Cardiac muscle cell (in vitro differentiated cells and primary cell): ENCODE data around the gene GUCY2D. TPM values are rescaled to one million over a fixed set of nuclear protein-coding genes. Genes with fewer than 3 reads are reported as not detected.
"Not testable (repeated sequence)": the region's sequence is repeated elsewhere in the genome, so short reads cannot be mapped to it uniquely, and the experiment has no call there.

Experiments used
- DNase-seq, 2 donors: peaks; one replicate each; pipeline versions ENCODE4 v3.0.0 to v3.0.0-alpha.2; 2010 to 2017; ENCODE audit warnings: low read depth in 1 of 2, low spot score in 1 of 2
- H3K27ac ChIP-seq: fragments of 200-600 bp; sonication (generic); 2 replicates; pipeline ENCODE4 v1.5.1; 2016
- H3K27me3 ChIP-seq: fragments of 200-600 bp; sonication (generic); 2 replicates; pipeline ENCODE4 v1.6.0; 2016; ENCODE audit warnings: control low read depth
- H3K36me3 ChIP-seq: fragments of 200-600 bp; sonication (generic); 2 replicates; pipeline ENCODE4 v1.5.1; 2016; ENCODE audit warnings: control low read depth
- H3K4me1 ChIP-seq: fragments of 200-600 bp; sonication (generic); 2 replicates; pipeline ENCODE4 v1.8.1; 2017; ENCODE audit warnings: low read depth, mild to moderate bottlenecking, mixed run types
- H3K4me3 ChIP-seq: fragments of 200-600 bp; sonication (generic); 2 replicates; pipeline ENCODE4 v1.5.1; 2016; ENCODE audit warnings: mild to moderate bottlenecking
- H3K9me3 ChIP-seq: fragments of 200-600 bp; sonication (generic); 2 replicates; pipeline ENCODE4 v1.5.1; 2017; ENCODE audit warnings: low read depth, mild to moderate bottlenecking, control low read depth
- CTCF ChIP-seq: IDR thresholded peaks from 2 replicates; pipeline ENCODE4 v1.5.1; 2012; ENCODE audit warnings: low read depth, mild to moderate bottlenecking, low read length
- polyA plus RNA-seq: library from polyadenylated mRNA; unstranded; fragments of >200 nt; fragmentation: Nextera tagmentation; extraction: Ambion mirVana; gene quantifications from 2 replicates; pipeline ENCODE4 v1.2.1, GENCODE V29; 2016
- total RNA-seq: library from RNA; depleted of rRNA; stranded (reverse); fragments of >200 nt; gene quantifications from 2 replicates; pipeline ENCODE4 v1.2.3, GENCODE V29; 2016

Gene GUCY2D
- total RNA-seq (1.1 TPM in 1 of 2 replicates, not detected in the other), polyA plus RNA-seq (0.54 and 3.7 TPM in 2 replicates)

GRCh38 chr17:8001976-8002720 is at the start of gene GUCY2D:
Gene GUCY2D (plus strand): TSS chr17:8002615. CDS start chr17:8003048, 433 bp downstream.
- Histone ChIP-seq H3K27me3 (peaks cover 59% of the 10 kb centered on the region), H3K4me3 (no peak within 1 kb of the TSS), H3K27ac (no peak within 1 kb of the TSS), H3K9me3 (no peaks in the 10 kb centered on the region), H3K36me3 (no peaks in the 10 kb centered on the region), H3K4me1 (no peaks in the 10 kb centered on the region)
- TF ChIP-seq CTCF: no peak
- no peak for DNase-seq

GRCh38 chr17:7953266-7953665 is 49.1 kb upstream of the GUCY2D start:
- not testable (repeated sequence) for H3K27ac ChIP-seq, H3K9me3 ChIP-seq
- peaks cover 10% of the 10 kb centered on the region for H3K36me3 ChIP-seq

GRCh38 chr17:7955414-7956227 is 46.8 kb upstream of the GUCY2D start:
- no peaks in the 10 kb centered on the region for H3K27me3 ChIP-seq
- DNase-seq: peak in 1 of 2 donors; percentile 75
- TF ChIP-seq CTCF: no peak
- no peaks in the 10 kb centered on the region for H3K9me3 ChIP-seq
- H3K4me1 ChIP-seq: peaks cover 14% of the 10 kb centered on the region
- H3K4me3 ChIP-seq: no peak overlapping the region
- peaks cover under 1% of the 10 kb centered on the region for H3K36me3 ChIP-seq
- peak overlapping the region; percentile 92 for H3K27ac ChIP-seq

More at GRCh38 chr17:7953266-7953665, 49.1 kb upstream of the GUCY2D start:
- not testable (repeated sequence) for H3K4me3 ChIP-seq, H3K27me3 ChIP-seq, DNase-seq
- H3K4me1 ChIP-seq: peaks cover 14% of the 10 kb centered on the region

GRCh38 chr17:7956228-7956965 is 46.0 kb upstream of the GUCY2D start:
- H3K36me3 ChIP-seq: no peaks in the 10 kb centered on the region
- no peak for TF ChIP-seq CTCF
- DNase-seq: peak; percentile 84 to 94
- no peaks in the 10 kb centered on the region for H3K27me3 ChIP-seq
- no peaks in the 10 kb centered on the region for H3K9me3 ChIP-seq
- H3K27ac ChIP-seq: peak overlapping the region; percentile 92
- peaks cover 14% of the 10 kb centered on the region for H3K4me1 ChIP-seq
- no peak overlapping the region for H3K4me3 ChIP-seq

- H3K27ac ChIP-seq: no peak overlapping the region
- peaks cover 14% of the 10 kb centered on the region for H3K4me1 ChIP-seq
- no peak for TF ChIP-seq CTCF
- H3K36me3 ChIP-seq: no peaks in the 10 kb centered on the region
- H3K27me3 ChIP-seq: no peaks in the 10 kb centered on the region
- no peak overlapping the region for H3K4me3 ChIP-seq
- DNase-seq: peak in 1 of 2 donors; percentile 64
- H3K9me3 ChIP-seq: no peaks in the 10 kb centered on the region
These were observed 42.7 kb upstream of the GUCY2D start for GRCh38 chr17:7959503-7960253.
